Loucy (cell line): ENCODE data around the gene GEMIN5.

Source experiments
- H2AFZ ChIP-seq: fragments of 200-600 bp; sonication (generic); 2 replicates; pipeline ENCODE4 v1.6.0; 2016; ENCODE audit warnings: antibody characterized with exemption, mild to moderate bottlenecking, low read length, moderate library complexity
- H3F3A ChIP-seq: fragments of 200-600 bp; 2 replicates; pipeline ENCODE4 v1.6.0; 2016; ENCODE audit warnings: antibody characterized with exemption, low read depth, mild to moderate bottlenecking
- H3K27me3 ChIP-seq: fragments of 200-600 bp; sonication (generic); 2 replicates; pipeline ENCODE4 v1.6.1; 2014; ENCODE audit warnings: low read length, mild to moderate bottlenecking; ENCODE audit not compliant: insufficient read depth, poor library complexity, severe bottlenecking
- H3K36me3 ChIP-seq: fragments of 200-600 bp; sonication (generic); 2 replicates; pipeline ENCODE4 v1.6.1; 2016; ENCODE audit warnings: low read length; ENCODE audit not compliant: insufficient read depth
- H3K4me1 ChIP-seq: fragments of 200-600 bp; sonication (generic); 2 replicates; pipeline ENCODE4 v1.5.1; 2014; ENCODE audit warnings: low read length, mild to moderate bottlenecking; ENCODE audit not compliant: insufficient read depth, poor library complexity, severe bottlenecking
- H3K4me2 ChIP-seq: fragments of 200-600 bp; sonication (generic); 2 replicates; pipeline ENCODE4 v1.6.0; 2014; ENCODE audit warnings: antibody characterized with exemption, low read length, low read depth, mild to moderate bottlenecking; ENCODE audit not compliant: poor library complexity, severe bottlenecking
- H3K4me3 ChIP-seq: fragments of 200-600 bp; sonication (generic); 2 replicates; pipeline ENCODE4 v1.5.1; 2014; ENCODE audit warnings: low read length, mild to moderate bottlenecking, mixed read lengths; ENCODE audit not compliant: poor library complexity, severe bottlenecking
- H3K79me2 ChIP-seq: fragments of 200-600 bp; sonication (generic); 2 replicates; pipeline ENCODE4 v1.6.1; 2014; ENCODE audit warnings: low read length; ENCODE audit not compliant: insufficient read depth
- H3K9ac ChIP-seq: fragments of 200-600 bp; sonication (generic); 2 replicates; pipeline ENCODE4 v1.6.0; 2014; ENCODE audit warnings: mild to moderate bottlenecking, low read depth, low read length, moderate library complexity; ENCODE audit not compliant: poor library complexity, severe bottlenecking
- H3K9me2 ChIP-seq: fragments of 200-600 bp; sonication (generic); replicated peaks from 2 replicates; pipeline ENCODE4 v1.6.1; 2016; ENCODE audit warnings: low read depth, low read length, mixed read lengths
- H3K9me3 ChIP-seq: fragments of 200-600 bp; sonication (generic); 2 replicates; pipeline ENCODE4 v1.6.1; 2014; ENCODE audit warnings: mild to moderate bottlenecking, antibody characterized with exemption, low read length, low read depth; ENCODE audit not compliant: insufficient read depth
- H4K20me1 ChIP-seq: fragments of 200-600 bp; sonication (generic); 2 replicates; pipeline ENCODE4 v1.6.0; 2014; ENCODE audit warnings: antibody characterized with exemption, low read length, mild to moderate bottlenecking; ENCODE audit not compliant: insufficient read depth, poor library complexity, severe bottlenecking
- EZH2phosphoT487 ChIP-seq: fragments of 200-600 bp; IDR thresholded peaks from 2 replicates; pipeline ENCODE4 v1.6.1; 2018; ENCODE audit warnings: antibody characterized with exemption, mild to moderate bottlenecking, moderate library complexity, borderline replicate concordance
- TF ChIP-seq, protein P1 (sequence below): fragments of 200-600 bp; sonication (generic); conservative IDR thresholded peaks from 2 replicates; pipeline ENCODE4 v1.5.1; 2014; ENCODE audit warnings: mild to moderate bottlenecking, antibody characterized with exemption, low read length

Gene GEMIN5

DNA sequence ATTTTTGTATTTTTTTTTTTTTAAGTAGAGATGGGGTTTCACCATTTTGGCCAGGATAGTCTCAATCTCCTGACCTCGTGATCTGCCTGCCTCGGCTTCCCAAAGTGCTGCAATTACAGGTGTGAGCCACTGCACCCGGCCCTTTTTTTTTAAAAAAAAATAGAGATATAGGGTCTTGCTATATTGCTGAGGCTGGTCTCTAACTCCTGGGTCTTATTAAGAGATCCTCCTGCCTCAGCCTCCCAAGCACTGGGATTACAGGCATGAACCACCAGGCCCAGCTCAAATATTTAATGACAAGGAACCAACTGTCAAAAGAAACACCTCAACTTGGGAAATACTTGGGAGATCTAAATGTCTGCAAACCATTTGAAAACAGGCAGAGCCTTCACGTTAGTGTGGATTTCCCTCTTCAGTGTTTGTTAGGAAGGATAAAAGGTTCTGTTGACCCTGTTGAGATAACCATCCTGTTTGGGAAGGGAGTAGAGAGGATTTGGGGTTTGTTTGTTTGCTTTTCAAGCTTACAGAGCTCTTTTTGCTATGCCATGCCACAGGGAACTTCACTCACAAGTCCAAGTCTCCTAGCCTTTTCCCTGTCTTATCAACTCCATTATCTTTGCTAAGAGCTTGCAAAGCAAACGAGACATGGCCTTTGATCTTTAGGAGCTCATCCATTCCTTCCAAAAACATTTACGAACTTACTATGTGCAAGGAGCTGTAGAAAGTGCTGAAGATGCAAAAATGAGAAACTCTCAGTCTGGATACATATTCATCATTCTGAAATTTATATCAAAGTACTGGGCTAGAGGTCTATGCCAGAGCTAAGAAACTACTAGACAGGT is 95.1 kb downstream of the GEMIN5 start:
- Histone ChIP-seq H3K36me3 (no peaks in the 10 kb centered on the region), H4K20me1 (no peaks in the 10 kb centered on the region), H3K9me2 (no peaks in the 10 kb centered on the region), H3K4me2 (no peak overlapping the region), H2AFZ (no peak overlapping the region), H3K9me3 (no peaks in the 10 kb centered on the region), H3K4me3 (no peak overlapping the region), H3K4me1 (no peaks in the 10 kb centered on the region), H3K27me3 (no peaks in the 10 kb centered on the region), H3F3A (no peaks in the 10 kb centered on the region), H3K79me2 (no peaks in the 10 kb centered on the region), H3K9ac (no peak overlapping the region)
- TF ChIP-seq, protein P1, sequence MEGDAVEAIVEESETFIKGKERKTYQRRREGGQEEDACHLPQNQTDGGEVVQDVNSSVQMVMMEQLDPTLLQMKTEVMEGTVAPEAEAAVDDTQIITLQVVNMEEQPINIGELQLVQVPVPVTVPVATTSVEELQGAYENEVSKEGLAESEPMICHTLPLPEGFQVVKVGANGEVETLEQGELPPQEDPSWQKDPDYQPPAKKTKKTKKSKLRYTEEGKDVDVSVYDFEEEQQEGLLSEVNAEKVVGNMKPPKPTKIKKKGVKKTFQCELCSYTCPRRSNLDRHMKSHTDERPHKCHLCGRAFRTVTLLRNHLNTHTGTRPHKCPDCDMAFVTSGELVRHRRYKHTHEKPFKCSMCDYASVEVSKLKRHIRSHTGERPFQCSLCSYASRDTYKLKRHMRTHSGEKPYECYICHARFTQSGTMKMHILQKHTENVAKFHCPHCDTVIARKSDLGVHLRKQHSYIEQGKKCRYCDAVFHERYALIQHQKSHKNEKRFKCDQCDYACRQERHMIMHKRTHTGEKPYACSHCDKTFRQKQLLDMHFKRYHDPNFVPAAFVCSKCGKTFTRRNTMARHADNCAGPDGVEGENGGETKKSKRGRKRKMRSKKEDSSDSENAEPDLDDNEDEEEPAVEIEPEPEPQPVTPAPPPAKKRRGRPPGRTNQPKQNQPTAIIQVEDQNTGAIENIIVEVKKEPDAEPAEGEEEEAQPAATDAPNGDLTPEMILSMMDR = no peak
- TF ChIP-seq EZH2phosphoT487 = no peak

DNA sequence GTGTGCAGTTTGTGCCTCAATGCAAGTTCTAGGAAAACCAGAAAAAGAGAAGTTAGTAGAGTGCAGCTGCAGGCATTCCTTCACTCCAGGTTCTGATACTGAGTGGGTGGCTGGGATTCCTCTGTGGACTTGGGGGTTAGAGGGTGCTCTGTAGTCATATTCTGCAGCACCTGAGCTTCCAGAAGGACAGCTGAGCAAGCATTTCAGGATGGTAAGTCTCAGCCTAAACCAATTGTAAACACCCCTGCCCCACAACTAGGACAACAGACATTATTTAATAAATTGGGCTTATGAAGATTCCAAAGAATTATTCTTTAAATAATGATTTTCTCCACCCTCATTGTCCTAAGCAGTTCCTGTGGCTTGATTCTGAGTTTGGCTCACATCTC is 96.7 kb downstream of the GEMIN5 start:
- Histone ChIP-seq H3F3A (no peaks in the 10 kb centered on the region), H3K27me3 (no peaks in the 10 kb centered on the region), H3K79me2 (no peaks in the 10 kb centered on the region), H2AFZ (no peak overlapping the region), H3K9me3 (no peaks in the 10 kb centered on the region), H3K36me3 (no peaks in the 10 kb centered on the region), H3K9ac (no peak overlapping the region), H3K4me3 (no peak overlapping the region), H3K4me2 (no peak overlapping the region), H3K4me1 (no peaks in the 10 kb centered on the region), H4K20me1 (no peaks in the 10 kb centered on the region), H3K9me2 (no peaks in the 10 kb centered on the region)
- no peak for TF ChIP-seq EZH2phosphoT487
- TF ChIP-seq, protein P1 = no peak

DNA sequence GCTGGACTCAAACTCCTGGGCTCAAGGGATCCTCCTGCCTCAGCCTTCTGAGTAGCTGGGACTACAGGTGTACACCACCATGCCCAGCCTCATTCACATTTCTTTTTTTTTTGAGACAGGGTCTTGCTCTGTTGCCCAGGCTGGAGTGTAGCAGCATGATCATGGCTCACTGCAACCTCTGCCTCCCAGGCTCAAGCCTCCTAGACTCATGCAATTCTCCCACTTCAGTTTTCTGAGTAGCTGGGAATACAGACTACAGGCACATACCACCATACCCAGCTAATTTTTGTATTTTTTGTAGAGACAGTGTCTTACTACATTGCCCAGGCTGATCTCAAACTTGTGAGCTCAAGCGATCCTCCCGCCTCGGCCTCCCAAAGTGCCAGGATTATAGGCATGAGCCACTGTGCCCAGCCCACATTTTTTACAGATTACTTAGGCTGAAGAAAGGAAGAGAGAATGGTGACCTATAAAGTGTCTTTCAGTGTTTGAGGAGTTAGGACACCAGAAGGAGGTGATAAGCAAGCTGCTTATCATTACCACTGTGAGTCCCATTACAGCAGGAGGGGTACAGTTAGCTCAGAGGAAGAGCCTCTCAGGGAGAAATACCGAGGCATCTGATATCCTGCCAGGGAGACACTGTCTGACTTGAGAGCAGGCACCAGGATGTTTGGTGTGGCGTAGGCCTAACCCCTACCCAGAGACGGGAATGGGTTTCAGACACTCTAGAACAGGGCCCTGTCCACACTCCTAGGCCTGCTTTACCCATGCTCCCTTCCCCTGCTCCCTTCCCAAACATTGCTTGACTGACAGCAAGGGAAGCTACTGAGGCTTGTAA is 97.4 kb downstream of the GEMIN5 start:
- TF ChIP-seq, protein P1 = no peak
- TF ChIP-seq EZH2phosphoT487 = no peak
- H3K9ac ChIP-seq = no peak overlapping the region
- no peaks in the 10 kb centered on the region for H4K20me1 ChIP-seq
- H3K9me2 ChIP-seq = no peaks in the 10 kb centered on the region
- H3K9me3 ChIP-seq = no peaks in the 10 kb centered on the region
- no peak overlapping the region for H3K4me3 ChIP-seq
- H3K79me2 ChIP-seq = no peaks in the 10 kb centered on the region
- no peaks in the 10 kb centered on the region for H3K27me3 ChIP-seq
- no peak overlapping the region for H3K4me2 ChIP-seq
- H2AFZ ChIP-seq = no peak overlapping the region
- no peaks in the 10 kb centered on the region for H3K4me1 ChIP-seq
- H3K36me3 ChIP-seq = no peaks in the 10 kb centered on the region
- H3F3A ChIP-seq = no peaks in the 10 kb centered on the region
